Muscle layer of colon (tissue), 2 donors: Measurements from ENCODE around the gene LRRC36.

Source experiments
- H3K27ac ChIP-seq: one replicate; pipeline ENCODE4 v1.7.0; 2013; ENCODE audit warnings: low read depth, mild to moderate bottlenecking, low read length, moderate library complexity
- H3K27me3 ChIP-seq, 2 donors: one replicate each; pipeline ENCODE4 v1.7.0; 2013; ENCODE audit warnings: low read length in 2 of 2, mild to moderate bottlenecking in 2 of 2; ENCODE audit not compliant: insufficient read depth in 2 of 2, control insufficient read depth in 1 of 2
- H3K36me3 ChIP-seq: one replicate; pipeline ENCODE4 v1.7.0; 2013; ENCODE audit warnings: mild to moderate bottlenecking, low read length; ENCODE audit not compliant: insufficient read depth
- H3K4me1 ChIP-seq: one replicate; pipeline ENCODE4 v1.7.0; 2013; ENCODE audit warnings: mild to moderate bottlenecking, low read length; ENCODE audit not compliant: insufficient read depth
- H3K4me3 ChIP-seq, 2 donors: one replicate each; pipeline ENCODE4 v1.7.0; 2013; ENCODE audit warnings: low read length in 2 of 2, low read depth in 1 of 2, mild to moderate bottlenecking in 1 of 2, moderate library complexity in 1 of 2
- H3K9ac ChIP-seq: one replicate; pipeline ENCODE4 v1.7.0; 2013; ENCODE audit warnings: low read length
- H3K9me3 ChIP-seq: one replicate; pipeline ENCODE4 v1.7.0; 2013; ENCODE audit warnings: mild to moderate bottlenecking, low read length
- donor health status: abdominal sarcoma.
- donor health status: Adenocarcinoma of cecum.

Gene LRRC36

DNA sequence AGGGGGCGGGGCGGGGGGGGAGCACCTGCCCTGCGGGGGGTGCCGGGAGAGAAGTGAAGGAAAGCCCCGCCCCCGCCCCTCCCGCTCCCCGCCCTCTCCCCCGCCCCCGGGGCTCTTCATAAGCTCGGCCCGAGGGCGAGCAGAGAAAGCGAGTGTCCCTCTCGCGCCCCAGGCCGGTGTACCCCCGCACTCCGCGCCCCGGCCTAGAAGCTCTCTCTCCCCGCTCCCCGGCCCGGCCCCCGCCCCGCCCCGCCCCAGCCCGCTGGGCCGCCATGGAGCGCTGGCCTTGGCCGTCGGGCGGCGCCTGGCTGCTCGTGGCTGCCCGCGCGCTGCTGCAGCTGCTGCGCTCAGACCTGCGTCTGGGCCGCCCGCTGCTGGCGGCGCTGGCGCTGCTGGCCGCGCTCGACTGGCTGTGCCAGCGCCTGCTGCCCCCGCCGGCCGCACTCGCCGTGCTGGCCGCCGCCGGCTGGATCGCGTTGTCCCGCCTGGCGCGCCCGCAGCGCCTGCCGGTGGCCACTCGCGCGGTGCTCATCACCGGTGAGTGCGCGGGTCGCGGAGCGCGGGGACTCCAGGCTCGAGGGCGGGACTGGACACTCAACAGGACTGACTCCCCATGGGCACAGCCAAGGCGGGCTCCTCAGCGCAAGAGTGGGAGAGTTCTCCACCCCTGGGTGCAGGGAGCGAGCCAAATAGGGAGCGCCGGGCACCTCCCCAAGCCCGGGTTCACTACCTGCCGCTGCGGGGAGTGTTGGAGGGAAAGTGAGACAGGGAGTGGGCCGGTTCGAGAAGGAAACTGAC lies 104.6 kb downstream of the LRRC36 start, which contains the start of gene HSD11B2:
Gene HSD11B2, plus strand, starts transcription at position 145 of the 798 bp plus-strand sequence. Its CDS starts 128 bp downstream, at position 273.
- no peaks in the 10 kb centered on the region for H3K36me3 ChIP-seq
- peak within 1 kb of the TSS; percentile 41 to 52 for H3K4me3 ChIP-seq
- peaks cover 0 to 7% of the 10 kb centered on the region in 2 donors for H3K27me3 ChIP-seq
- H3K27ac ChIP-seq, result peak within 1 kb of the TSS; percentile 74
- peaks cover 15% of the 10 kb centered on the region for H3K4me1 ChIP-seq
- no peak within 1 kb of the TSS for H3K9ac ChIP-seq
- no peaks in the 10 kb centered on the region for H3K9me3 ChIP-seq

DNA sequence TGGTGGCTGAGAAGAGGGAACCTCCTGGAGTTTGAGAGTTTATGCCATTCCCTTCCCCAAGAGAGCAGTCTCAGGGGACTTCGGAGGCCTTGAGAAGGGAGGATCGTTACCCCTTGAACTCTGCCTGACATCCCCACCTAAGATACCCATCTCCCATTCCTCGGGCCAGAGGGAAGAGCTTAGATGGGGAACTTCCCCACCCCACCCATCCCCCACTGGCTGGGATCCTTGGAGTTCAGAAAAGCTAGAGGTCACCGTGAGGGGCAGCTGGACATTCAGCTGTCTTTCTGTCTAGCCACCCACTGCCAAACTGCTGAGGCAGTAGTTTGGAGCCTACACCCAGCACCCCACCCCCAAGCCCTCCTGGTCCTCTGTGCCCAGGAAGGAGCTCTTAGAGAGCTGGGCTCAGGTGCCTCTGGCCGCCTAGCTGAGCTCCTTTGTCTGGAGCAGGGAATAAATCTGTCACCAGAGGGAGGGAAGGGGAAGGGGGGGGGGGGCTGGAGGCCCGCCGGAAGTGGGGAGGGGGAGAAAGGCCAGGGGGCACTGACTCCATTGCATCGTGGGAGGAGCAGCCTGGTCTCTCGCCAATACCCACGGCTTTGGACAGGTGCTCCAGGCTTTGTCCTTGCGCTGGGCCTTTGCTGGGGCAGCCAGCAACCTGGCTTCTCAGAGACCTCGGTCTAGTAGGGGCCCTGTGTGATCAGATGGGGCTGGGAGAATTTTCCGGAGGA lies 105.3 kb downstream of the LRRC36 start:
- peaks cover 0 to 7% of the 10 kb centered on the region in 2 donors for H3K27me3 ChIP-seq
- peaks cover 5% of the 10 kb centered on the region for H3K36me3 ChIP-seq
- no peak overlapping the region for H3K9ac ChIP-seq
- no peaks in the 10 kb centered on the region for H3K9me3 ChIP-seq
- peaks cover 15% of the 10 kb centered on the region for H3K4me1 ChIP-seq
- peak overlapping the region in 1 of 2 donors; percentile 52 for H3K4me3 ChIP-seq
- H3K27ac ChIP-seq, result no peak overlapping the region

DNA sequence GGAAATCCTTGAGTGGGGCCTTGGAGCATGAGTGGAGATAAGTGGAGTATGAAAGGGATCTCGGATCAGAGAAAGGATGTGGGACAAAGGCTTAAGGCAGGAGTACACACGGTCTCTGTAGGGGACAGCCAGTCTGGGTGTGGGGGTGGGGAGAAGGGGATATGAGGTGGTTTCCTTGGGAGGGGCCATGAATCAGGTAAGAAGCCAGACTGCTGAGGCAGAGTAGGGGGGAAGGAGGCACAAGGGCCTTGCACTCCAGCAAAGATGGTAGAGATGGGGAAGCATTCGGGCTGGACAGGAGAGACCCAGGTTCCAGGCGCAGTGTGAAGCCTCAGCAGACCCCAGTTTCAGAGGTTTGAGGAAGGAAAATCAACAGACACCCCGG lies 105.9 kb downstream of the LRRC36 start:
- no peaks in the 10 kb centered on the region for H3K9me3 ChIP-seq
- H3K4me1 ChIP-seq, result peaks cover 15% of the 10 kb centered on the region
- no peak overlapping the region for H3K27ac ChIP-seq
- peaks cover 11% of the 10 kb centered on the region for H3K36me3 ChIP-seq
- H3K9ac ChIP-seq, result no peak overlapping the region
- peaks cover 0 to 7% of the 10 kb centered on the region in 2 donors for H3K27me3 ChIP-seq
- H3K4me3 ChIP-seq, result no peak overlapping the region

DNA sequence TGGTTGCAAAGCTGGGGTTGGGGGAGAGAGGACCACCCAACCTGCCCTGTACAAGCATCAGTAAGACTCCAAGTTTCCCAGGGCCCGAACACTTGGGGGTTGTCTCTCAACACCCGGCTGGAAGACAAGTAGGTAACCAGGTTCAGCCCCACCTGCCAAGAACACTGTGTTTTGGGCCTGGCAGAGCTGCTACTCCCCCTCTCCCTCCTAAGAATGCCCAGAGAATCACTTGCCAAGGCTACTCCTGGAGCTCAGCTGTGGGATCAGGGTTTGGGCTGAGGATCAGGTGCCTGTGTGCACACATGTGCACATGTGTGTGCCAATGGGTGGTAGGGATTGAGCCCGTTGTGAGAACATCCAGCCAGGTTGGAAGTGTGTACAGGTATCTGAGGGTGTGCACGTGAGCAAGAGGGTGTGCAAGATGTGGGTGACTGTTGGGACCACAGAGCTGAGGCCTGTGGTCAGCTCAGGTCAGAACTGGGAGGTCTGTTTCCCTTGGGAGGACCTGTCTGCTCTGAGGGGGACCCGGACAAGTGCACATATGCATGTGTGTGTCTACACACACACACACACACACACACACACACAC lies 106.6 kb downstream of the LRRC36 start:
- Histone ChIP-seq H3K9me3 (no peaks in the 10 kb centered on the region), H3K36me3 (peaks cover 17% of the 10 kb centered on the region), H3K9ac (no peak overlapping the region), H3K27ac (no peak overlapping the region), H3K4me3 (no peak overlapping the region), H3K4me1 (peaks cover 13% of the 10 kb centered on the region), H3K27me3 (peaks cover 0 to 7% of the 10 kb centered on the region in 2 donors)
